Endothelial cell of umbilical vein (primary cell): ENCODE measurements around the gene SRGAP3. TPM values are rescaled to one million over a fixed set of nuclear protein-coding genes. Genes with fewer than 3 reads are reported as not detected.

Experiments
- BruUV-seq: library from RNA; stranded (reverse); fragments of 400-500 nt; replicated peaks from 2 replicates; lab custom pipeline; 2021; lab: Mats Ljungman, UMichigan
- CTCF ChIA-PET: fragments of 300-600, 350-600 bp; sonication (Branson Sonifier 250); formaldehyde crosslinking; loops from one replicate; lab custom pipeline; 2021; ENCODE audit warnings: antibody characterized with exemption, inconsistent platforms; lab: Charles Lee
- POLR2A ChIA-PET: fragments of 300-600, 350-600 bp; sonication (Branson Sonifier 250); formaldehyde crosslinking; loops from one replicate; lab custom pipeline; 2021; ENCODE audit warnings: antibody characterized with exemption, inconsistent platforms; lab: Charles Lee
- DNase-seq: peaks from one replicate; pipeline ENCODE4 v3.0.0-alpha.2; 2011; ENCODE audit warnings: low read depth, low spot score
- FAIRE-seq: peaks from 2 replicates; lab custom pipeline; 2011; peaks lifted over from hg19 to GRCh38; lab: Jason Lieb, UNC
- H2AFZ ChIP-seq: 2 replicates; pipeline ENCODE4 v1.6.0; 2012; ENCODE audit warnings: low read depth, low read length, control low read depth, inconsistent platforms
- H3K27ac ChIP-seq: 2 replicates; pipeline ENCODE4 v1.5.1; 2011; ENCODE audit warnings: low read depth, mild to moderate bottlenecking, control low read depth, low read length, moderate library complexity; ENCODE audit not compliant: insufficient read depth
- H3K27me3 ChIP-seq, 2 experiments: 2 replicates each; pipeline versions ENCODE4 v1.6.0 to v1.6.1; 2011; ENCODE audit warnings: low read length in 2 of 2, mixed read lengths in 1 of 2; ENCODE audit not compliant: control insufficient read depth in 2 of 2, insufficient read depth in 2 of 2
- H3K36me3 ChIP-seq, 2 experiments: 2 replicates in 1 of 2; 3 replicates in 1 of 2; pipeline ENCODE4 v1.5.1; 2011; ENCODE audit warnings: low read length in 2 of 2, mild to moderate bottlenecking in 1 of 2, moderate library complexity in 1 of 2; ENCODE audit not compliant: control insufficient read depth in 2 of 2, insufficient read depth in 2 of 2; ENCODE audit errors: extremely low read depth in 1 of 2
- H3K4me1 ChIP-seq: 3 replicates; pipeline ENCODE4 v1.5.1; 2011; ENCODE audit warnings: mild to moderate bottlenecking, low read length; ENCODE audit not compliant: control insufficient read depth, insufficient read depth; ENCODE audit errors: extremely low read depth
- H3K4me2 ChIP-seq: 2 replicates; pipeline ENCODE4 v1.6.1; 2011; ENCODE audit warnings: low read length, control low read depth, mixed read lengths; ENCODE audit not compliant: insufficient read depth
- H3K4me3 ChIP-seq, 3 experiments: fragments of 200-600 bp in 1 of 3; sonication (generic), shearing (Covaris generic) in 1 of 3; replicated peaks in 1 of 3; 2 replicates each; pipeline ENCODE4 v1.5.1; 2011 to 2016; ENCODE audit warnings: control low read depth in 3 of 3, low read length in 3 of 3, mild to moderate bottlenecking in 2 of 3, inconsistent platforms in 1 of 3, low read depth in 1 of 3, moderate library complexity in 1 of 3; ENCODE audit not compliant: insufficient read depth in 1 of 3
- H3K79me2 ChIP-seq: 2 replicates; pipeline ENCODE4 v1.6.0; 2012; ENCODE audit warnings: low read length, inconsistent platforms; ENCODE audit not compliant: control insufficient read depth, insufficient read depth
- H3K9ac ChIP-seq: replicated peaks from 2 replicates; pipeline ENCODE3; 2011; ENCODE audit warnings: low read length, control low read depth; ENCODE audit not compliant: insufficient read depth; ENCODE audit errors: extremely low read depth
- H3K9me1 ChIP-seq: replicated peaks from 3 replicates; pipeline ENCODE4 v1.6.0; 2011; ENCODE audit warnings: mild to moderate bottlenecking, low read length; ENCODE audit not compliant: control insufficient read depth, insufficient read depth; ENCODE audit errors: extremely low read depth
- H3K9me3 ChIP-seq: replicated peaks from 2 replicates; pipeline ENCODE4 v1.5.1; 2012; ENCODE audit warnings: low read length, inconsistent platforms; ENCODE audit not compliant: control insufficient read depth, insufficient read depth
- H4K20me1 ChIP-seq: replicated peaks from 2 replicates; pipeline ENCODE3; 2011; ENCODE audit warnings: mild to moderate bottlenecking, low read length; ENCODE audit not compliant: control insufficient read depth, insufficient read depth; ENCODE audit errors: extremely low read depth
- CTCF ChIP-seq, 2 donors: IDR thresholded peaks; 1 replicate in 1 of 2; 2 replicates in 1 of 2; pipeline ENCODE4 v1.5.1; 2011; ENCODE audit warnings: low read length in 2 of 2, mild to moderate bottlenecking in 2 of 2, moderate library complexity in 2 of 2, control low read depth in 1 of 2, inconsistent platforms in 1 of 2, low read depth in 1 of 2; ENCODE audit not compliant: insufficient read depth in 1 of 2; ENCODE audit errors: extremely low read depth in 1 of 2
- EZH2 ChIP-seq: IDR thresholded peaks from 2 replicates; pipeline ENCODE4 v1.6.1; 2012; ENCODE audit warnings: borderline replicate concordance, low read depth, mild to moderate bottlenecking, moderate library complexity, low read length, inconsistent platforms; ENCODE audit not compliant: severe bottlenecking
- FOS ChIP-seq: IDR thresholded peaks from 2 replicates; pipeline ENCODE4 v1.6.1; 2011; ENCODE audit warnings: mild to moderate bottlenecking, low read length, moderate library complexity, borderline replicate concordance; ENCODE audit not compliant: insufficient read depth
- GATA2 ChIP-seq: IDR thresholded peaks from 2 replicates; pipeline ENCODE4 v1.7.0; 2011; ENCODE audit warnings: low read depth, mild to moderate bottlenecking, moderate library complexity, mixed read lengths, low read length; ENCODE audit not compliant: insufficient read length, insufficient read depth
- JUN ChIP-seq: IDR thresholded peaks from 2 replicates; pipeline ENCODE4 v1.6.1; 2011; ENCODE audit warnings: borderline replicate concordance, low read depth; ENCODE audit not compliant: insufficient read length, insufficient read depth
- MYC ChIP-seq: IDR thresholded peaks from one replicate; pipeline ENCODE4 v1.6.1; 2011; ENCODE audit warnings: mild to moderate bottlenecking, low read depth, low read length
- POLR2A ChIP-seq: IDR thresholded peaks from 2 replicates; pipeline ENCODE4 v1.6.1; 2012; ENCODE audit warnings: low read depth, mild to moderate bottlenecking, control low read depth, low read length
- POLR2AphosphoS5 ChIP-seq: IDR thresholded peaks from 2 replicates; pipeline ENCODE4 v1.6.1; 2012; ENCODE audit warnings: low read depth, mild to moderate bottlenecking, control low read depth, low read length, moderate library complexity; ENCODE audit not compliant: insufficient read depth
- dilution Hi-C: fragments of 300-500 bp; cut with MboI; formaldehyde crosslinking; loops from one replicate; pipeline ENCODE4 v1.15.0; 2019; ENCODE audit warnings: low sequenced_read_pairs; ENCODE audit not compliant: extremely low pct_ligation_motif_present
- intact Hi-C: fragments of 100-400 bp; cut with micrococcal nuclease; formaldehyde crosslinking; loops from one replicate; pipeline ENCODE4 v1.10.0; 2022
- polyA plus RNA-seq, 4 experiments: library from polyadenylated mRNA; depleted of rRNA in 3 of 4; stranded (reverse) in 3 of 4; unstranded in 1 of 4; fragments of >200 nt; gene quantifications; 2 replicates each; pipeline versions ENCODE4 v1.2.1 to v1.2.3, GENCODE V29; 2011 to 2012; ENCODE audit warnings: missing spikeins in 1 of 4
- total RNA-seq: library from RNA; stranded (reverse); gene quantifications from 2 replicates; pipeline ENCODE4 v1.2.3, GENCODE V29; 2021
- TF ChIP-seq, protein P1 (sequence below): IDR thresholded peaks from 2 replicates; pipeline ENCODE4 v1.6.1; 2011; ENCODE audit not compliant: insufficient read depth, insufficient read length

The SRGAP3 gene
- total and polyA plus RNA-seq, 2 donors (not counting 3 experiments of a cell fraction or from before 2014, with no cell fraction given), result 0.06 TPM; not detected in 1

DNA sequence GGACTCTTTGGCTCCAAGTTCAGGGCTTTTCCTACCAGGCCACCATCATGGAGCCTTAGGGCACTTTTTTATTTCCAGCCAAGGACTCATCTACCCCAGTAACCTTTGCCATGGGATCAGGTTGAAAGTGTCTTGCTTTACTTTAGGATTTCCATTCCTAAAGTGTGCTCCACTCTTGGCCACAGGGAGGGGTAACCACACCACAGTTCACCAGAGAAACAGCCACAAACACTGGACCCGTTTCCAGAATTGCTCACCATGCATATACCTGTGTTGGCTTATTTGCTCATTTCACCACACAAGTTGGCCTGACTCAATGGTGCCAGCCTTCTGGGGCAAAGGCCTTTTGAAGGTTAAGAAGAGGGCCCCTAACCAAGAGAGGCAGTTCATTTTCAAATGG, 215.6 kb downstream of the SRGAP3 start:
- Histone ChIP-seq H3K27ac (no peak overlapping the region), H3K4me2 (no peak overlapping the region), H3K79me2 (no peaks in the 10 kb centered on the region), H3K27me3 (no peaks in the 10 kb centered on the region), H2AFZ (no peak overlapping the region), H3K9me3 (no peaks in the 10 kb centered on the region), H3K36me3 (no peaks in the 10 kb centered on the region), H3K4me3 (no peak overlapping the region), H3K9ac (no peak overlapping the region), H3K4me1 (no peaks in the 10 kb centered on the region), H4K20me1 (no peaks in the 10 kb centered on the region), H3K9me1 (no peaks in the 10 kb centered on the region)
- intact Hi-C loops, result no loop called here
- TF ChIP-seq MYC (no peak), EZH2 (no peak), POLR2A (no peak), GATA2 (no peak), JUN (no peak), POLR2AphosphoS5 (no peak), FOS (no peak)
- dilution Hi-C loops, result no loop called here
- POLR2A ChIA-PET, result no interaction called here
- no TSS peak for BruUV-seq
- CTCF ChIA-PET, result no interaction called here
- DNase-seq (no peak), FAIRE-seq (no peak)

- no TSS peak for BruUV-seq
- Histone ChIP-seq H3K9me3 (no peaks in the 10 kb centered on the region), H3K9me1 (no peaks in the 10 kb centered on the region), H4K20me1 (no peaks in the 10 kb centered on the region), H3K9ac (no peak overlapping the region), H3K36me3 (no peaks in the 10 kb centered on the region), H3K27me3 (no peaks in the 10 kb centered on the region), H3K27ac (no peak overlapping the region), H3K4me1 (no peaks in the 10 kb centered on the region), H3K4me2 (no peak overlapping the region), H3K4me3 (no peak overlapping the region), H3K79me2 (no peaks in the 10 kb centered on the region), H2AFZ (no peak overlapping the region)
- no peak for FAIRE-seq
- TF ChIP-seq, protein P1, sequence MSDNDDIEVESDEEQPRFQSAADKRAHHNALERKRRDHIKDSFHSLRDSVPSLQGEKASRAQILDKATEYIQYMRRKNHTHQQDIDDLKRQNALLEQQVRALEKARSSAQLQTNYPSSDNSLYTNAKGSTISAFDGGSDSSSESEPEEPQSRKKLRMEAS, result no peak
- TF ChIP-seq CTCF (IDR thresholded peaks at IDR 0.05; ENCODE audit: extremely low read depth in 1 of 2, insufficient read depth in 1 of 2, low read depth in 1 of 2, low read length in 2 of 2), result no peak
- no peak for TF ChIP-seq POLR2A
- no peak for TF ChIP-seq GATA2
- no peak for TF ChIP-seq EZH2
- TF ChIP-seq JUN, result no peak
- no peak for TF ChIP-seq POLR2AphosphoS5
- no peak for TF ChIP-seq FOS
- no peak for TF ChIP-seq MYC
- CTCF ChIA-PET, result interaction anchor here (1.0 kb wide), 1 partner anchor 44 kb away, joined by 4 read pairs; no protein-coding TSS in a partner anchor
- POLR2A ChIA-PET, result no interaction called here
- dilution Hi-C loops (no loop called here), intact Hi-C loops (no loop called here)
- DNase-seq, result no peak
Measured at GRCh38 chr3:9032231-9032777, 217.1 kb downstream of the SRGAP3 start.
